ENCODE data around the gene SDCBP2.

SDCBP2 gene

GRCh38 chr20:1267809-1268374 lies 61.0 kb downstream of the SDCBP2 start:
- no peak for DNase-seq

GRCh38 chr20:1267161-1267560 lies 61.8 kb downstream of the SDCBP2 start:
- DNase-seq = no peak

DNA sequence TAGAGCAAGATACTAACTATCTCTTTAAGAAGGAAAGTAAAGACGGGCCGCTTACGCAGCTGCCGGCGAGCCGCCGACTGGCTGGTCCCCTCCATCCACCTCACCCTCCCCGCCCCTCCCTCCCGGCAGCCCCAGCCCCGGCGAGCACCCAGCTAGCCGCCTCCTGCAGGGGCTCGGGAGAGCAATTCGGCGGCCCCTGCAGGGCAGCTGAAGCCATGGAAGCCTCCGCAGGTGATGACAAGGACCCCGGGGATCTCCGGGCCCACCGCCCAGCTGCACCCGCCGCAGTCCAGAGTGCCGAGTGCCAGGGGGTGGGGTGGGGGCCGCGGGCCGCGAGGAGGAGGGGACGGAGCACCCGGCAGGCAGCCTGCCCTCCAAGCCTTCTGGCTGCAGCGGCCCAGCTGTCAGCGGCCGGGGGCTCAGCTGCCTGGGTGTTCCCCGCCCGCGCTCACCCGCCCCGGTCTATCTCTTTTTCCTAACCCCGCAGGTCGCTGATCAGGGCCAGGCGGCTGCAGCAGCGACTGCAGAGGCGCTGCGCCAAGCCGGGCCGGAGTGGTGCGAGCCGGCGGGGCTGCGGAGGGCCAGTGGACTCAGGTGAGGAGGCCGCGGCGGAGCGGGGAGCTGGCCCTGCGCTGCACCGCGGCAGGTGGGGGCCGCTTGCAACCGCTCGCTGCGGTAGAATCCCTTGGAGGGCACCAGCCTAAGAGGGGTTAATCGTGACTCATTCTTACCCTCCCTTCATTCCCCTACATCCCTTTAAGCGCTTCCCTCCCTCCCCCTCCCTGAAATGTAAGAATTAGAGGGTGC lies 62.6 kb downstream of the SDCBP2 start, which contains the start of gene SNPH:
Gene SNPH, plus strand, starts transcription at position 128 of the 807 bp plus-strand sequence. CDS start 29,946 bp downstream, outside the sequence.
- peak; percentile 66 for DNase-seq

DNA sequence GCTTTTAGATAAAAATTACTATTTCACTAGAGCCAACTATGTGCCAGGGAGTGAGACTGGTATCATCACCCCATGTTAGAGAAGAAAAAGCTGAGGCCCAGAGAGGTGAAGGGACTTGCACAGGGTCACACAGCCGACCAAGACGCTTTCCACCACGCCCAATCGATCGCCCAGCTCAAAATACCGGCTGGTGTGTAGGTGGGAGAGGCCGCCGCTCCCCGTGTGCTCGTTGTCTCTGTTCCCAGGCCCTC lies 63.1 kb downstream of the SDCBP2 start:
- no peak for DNase-seq

GRCh38 chr20:1265226-1265915 lies 63.6 kb downstream of the SDCBP2 start:
- DNase-seq = no peak

DNA sequence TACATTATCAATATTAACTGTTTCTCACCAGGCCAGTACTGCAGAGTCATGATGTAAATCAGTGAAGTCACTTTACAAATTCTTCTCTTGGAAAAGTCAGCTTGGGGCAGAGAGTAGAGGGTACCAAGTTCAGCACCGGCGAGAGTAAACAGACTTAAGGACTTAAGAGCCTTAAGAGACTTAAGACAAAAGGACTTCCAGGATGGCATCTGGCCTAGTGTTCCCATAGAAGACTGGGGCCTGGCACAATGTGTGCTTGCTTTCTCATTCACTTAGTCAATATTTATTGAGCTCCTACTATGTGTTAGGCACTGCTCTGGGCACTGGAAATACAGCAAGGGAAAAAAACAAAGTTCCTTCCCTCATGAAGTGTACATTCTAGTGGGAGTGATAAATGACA lies 64.2 kb downstream of the SDCBP2 start:
- no peak for DNase-seq

- no peak for DNase-seq
Observed at GRCh38 chr20:1263853-1264252, 65.1 kb downstream of the SDCBP2 start.
